Ammon's horn (tissue), 1 donor: ENCODE results near the gene SPON1.
A peak's percentile ranks its signal among the peaks of the same experiment; 100 is the strongest.

Experiments used
- DNase-seq: peaks from one replicate; pipeline ENCODE4 v3.0.0-alpha.2; 2016; ENCODE audit warnings: low spot score

The SPON1 gene

GRCh38 chr11:14186046-14186775 is 223.7 kb downstream of the SPON1 start:
- DNase-seq: peak; percentile 12

- DNase-seq: peak; percentile 56
These were observed 227.4 kb downstream of the SPON1 start for GRCh38 chr11:14189874-14190273.

GRCh38 chr11:14190992-14191778 is 228.7 kb downstream of the SPON1 start:
- DNase-seq: no peak

DNA sequence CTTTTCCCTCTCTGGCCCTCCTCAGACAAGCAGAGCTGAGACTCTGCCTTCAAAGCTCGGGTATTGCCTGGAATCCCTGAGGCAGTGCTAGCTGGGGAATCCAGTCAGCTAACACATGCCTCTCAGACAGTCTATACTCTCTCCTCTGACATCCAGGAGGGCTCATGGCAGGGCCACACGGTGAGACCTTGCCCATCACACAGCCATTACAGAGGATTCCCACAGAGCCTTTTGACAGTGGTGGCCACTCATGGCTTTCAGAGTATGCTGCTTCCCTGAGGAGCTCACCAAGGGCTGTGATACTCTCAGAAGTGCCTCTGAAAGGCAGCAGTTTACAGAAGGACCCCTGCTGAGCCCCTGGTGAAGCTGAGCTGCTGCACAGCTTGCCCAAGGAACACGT is 231.1 kb downstream of the SPON1 start:
- no peak for DNase-seq

- peak; percentile 16 for DNase-seq
These were observed 240.0 kb downstream of the SPON1 start for GRCh38 chr11:14202251-14203196.

DNA sequence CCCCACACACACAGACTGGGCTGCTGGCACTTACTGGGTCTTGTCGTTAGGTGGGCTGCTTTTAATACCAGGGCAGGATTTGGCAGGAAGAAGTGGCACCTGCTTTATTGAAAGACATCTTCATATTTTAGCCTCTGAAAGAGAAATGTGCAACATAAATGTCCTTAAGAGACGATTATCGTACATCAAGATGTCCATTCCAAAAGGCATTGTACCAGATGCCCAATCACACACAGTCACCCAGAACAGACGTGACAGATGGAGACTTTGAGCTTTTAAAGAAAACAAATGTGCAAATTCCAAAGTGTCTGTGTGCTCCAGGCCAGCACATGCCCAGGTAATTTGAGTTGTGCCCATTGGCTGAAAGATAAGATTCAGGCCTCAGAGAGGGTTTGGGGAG is 240.8 kb downstream of the SPON1 start:
- DNase-seq: no peak

GRCh38 chr11:14212986-14213385 is 250.5 kb downstream of the SPON1 start:
- peak; percentile 33 for DNase-seq

DNA sequence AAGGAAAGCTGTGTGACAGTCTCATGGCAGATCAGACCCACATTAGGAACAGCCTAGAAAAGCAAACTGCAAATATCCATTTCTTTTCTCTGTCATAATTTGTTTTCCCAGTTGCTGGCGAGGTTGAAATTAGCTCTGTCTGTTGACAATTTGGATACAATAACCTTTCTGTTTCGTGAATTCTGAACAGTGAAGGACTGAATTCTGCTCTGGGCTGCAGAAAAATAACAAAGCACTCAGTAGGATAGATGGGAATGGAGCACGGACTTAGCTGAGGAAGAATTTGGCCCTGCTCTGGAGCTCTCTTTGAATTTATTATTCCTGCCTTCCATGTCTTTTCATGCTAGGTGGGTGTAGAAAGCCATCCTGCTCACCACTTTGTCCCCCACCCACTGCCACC is 256.2 kb downstream of the SPON1 start:
- DNase-seq: no peak

DNA sequence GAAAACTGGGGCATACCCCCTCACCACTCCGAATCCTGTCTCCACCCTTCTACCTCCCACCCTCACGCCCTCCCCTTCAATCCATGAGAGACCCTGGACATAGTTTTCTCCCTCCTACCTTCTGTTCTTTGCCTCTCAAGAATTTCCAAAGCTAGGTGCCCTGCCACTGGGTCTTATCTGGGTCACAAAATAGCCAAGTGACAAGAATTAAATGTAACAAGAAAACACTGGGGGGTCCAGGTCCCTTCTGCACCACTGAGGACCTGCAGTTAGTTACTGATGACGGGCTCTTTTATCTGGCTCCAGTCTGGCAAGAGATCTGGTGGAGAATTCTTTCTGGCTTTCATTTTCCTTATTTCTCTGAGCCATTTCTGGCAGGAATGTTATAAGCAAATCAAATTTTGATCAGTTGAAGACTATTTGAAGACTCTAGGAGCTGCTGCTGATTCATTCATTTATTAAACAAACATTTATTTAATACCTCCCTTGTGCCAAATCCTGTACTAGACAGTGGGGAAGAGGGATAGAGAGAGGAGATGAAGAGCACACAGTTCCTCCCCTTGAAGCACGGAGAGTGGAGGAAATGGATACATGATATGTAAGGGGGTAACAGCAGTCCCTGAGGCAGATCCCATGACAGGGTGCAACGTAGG is 261.2 kb downstream of the SPON1 start:
- DNase-seq: no peak

GRCh38 chr11:14224395-14224794 is 261.9 kb downstream of the SPON1 start:
- no peak for DNase-seq

DNA sequence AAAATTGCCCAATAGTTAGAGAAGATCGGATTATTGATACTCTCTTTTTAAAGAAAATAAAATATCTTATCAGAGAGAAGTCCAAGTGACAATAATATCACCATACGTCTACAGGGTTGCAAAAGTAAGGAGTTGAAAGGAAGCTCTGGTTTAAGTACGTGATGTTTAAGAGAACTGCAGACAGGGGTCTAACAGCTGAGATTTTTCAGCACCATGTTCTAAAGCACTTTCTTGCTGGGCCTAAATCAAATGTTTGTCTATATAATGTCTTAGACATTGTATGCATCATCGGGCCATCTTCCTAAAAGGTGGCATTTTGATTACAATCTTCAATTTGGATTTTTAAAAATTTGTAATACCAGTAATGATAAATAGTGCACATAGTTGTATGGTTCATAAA is 263.1 kb downstream of the SPON1 start:
- no peak for DNase-seq

DNA sequence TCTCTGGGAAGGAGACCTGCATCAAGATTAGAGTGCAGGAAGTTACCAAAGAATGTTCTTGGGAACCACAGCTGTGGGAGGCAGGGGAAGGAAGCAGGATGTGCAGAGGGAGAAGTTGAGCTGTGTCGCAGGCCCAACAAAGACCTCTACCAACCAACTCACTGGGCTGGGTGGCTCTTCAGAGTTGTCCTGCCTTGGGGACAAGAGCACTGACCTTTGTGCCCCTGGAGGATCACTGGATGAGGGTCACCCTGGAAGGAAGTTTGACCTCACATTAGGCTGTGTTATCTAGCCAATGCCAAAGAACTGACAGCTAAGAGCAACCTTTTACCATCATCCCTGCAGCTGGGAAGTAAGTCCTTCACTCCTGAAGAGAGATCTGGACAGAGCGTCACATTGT is 265.8 kb downstream of the SPON1 start:
- no peak for DNase-seq

- no peak for DNase-seq
These were observed 266.9 kb downstream of the SPON1 start for GRCh38 chr11:14229472-14229871.

GRCh38 chr11:14230407-14230806 is 267.9 kb downstream of the SPON1 start:
- no peak for DNase-seq

- DNase-seq: no peak
These were observed 270.1 kb downstream of the SPON1 start for GRCh38 chr11:14232652-14233051.

GRCh38 chr11:14234446-14234845 is 271.9 kb downstream of the SPON1 start:
- no peak for DNase-seq

DNA sequence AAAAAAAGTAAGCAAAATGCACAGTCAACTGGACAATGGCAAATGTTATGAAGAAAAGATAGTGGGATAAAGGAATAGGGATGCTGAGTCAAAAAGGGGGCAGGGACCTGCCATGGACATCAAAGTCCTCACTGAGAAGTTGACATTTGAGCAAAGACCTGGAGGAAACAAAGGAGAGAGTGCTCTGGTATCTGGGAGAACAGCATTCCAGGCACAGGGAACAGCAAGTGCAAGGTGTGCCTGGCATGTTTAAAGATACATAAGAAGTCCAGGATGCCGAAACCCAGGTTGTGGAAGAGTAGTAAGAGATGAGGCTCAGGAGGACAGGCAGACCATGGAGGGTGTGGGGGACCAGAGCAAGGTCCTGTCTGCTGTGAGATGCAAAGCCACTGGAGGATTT is 273.2 kb downstream of the SPON1 start:
- no peak for DNase-seq

- DNase-seq: peak; percentile 75
These were observed 275.0 kb downstream of the SPON1 start for GRCh38 chr11:14237444-14237961.

DNA sequence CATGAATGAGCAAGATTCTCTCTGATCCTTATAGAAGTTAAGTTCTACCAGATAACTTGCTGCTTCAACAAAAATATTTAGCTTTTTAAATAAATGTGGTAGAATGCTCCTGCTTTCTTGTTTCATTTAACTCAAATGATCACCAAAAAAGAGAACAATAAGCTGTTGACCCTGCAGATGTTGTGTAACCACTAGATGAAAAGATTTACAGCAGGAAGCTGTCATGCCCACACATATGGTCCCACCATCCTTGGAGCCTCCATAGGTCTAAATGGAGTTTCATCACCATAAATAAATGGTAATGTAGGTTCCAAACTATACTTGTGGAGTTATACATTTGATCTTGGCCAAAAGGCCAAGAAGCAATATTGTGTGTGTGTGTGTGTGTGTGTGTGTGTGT is 277.7 kb downstream of the SPON1 start:
- no peak for DNase-seq

DNA sequence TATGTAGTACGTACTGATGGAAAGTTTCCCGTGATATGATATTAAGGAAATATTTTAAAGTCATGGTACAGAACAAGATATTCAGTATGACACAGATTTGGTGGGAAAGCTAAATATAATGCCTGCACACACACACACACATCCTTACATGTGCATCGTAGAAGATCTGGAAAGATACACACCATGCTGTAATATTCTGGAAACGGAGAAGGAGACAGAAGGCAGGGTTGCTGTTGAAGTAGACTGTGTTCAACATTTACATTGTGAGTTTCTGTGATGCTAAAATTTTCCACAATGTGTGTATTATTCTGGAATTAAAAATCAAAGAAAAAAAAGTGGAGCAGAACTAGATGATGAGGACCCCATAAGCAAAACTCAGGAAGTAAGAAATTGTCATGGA is 278.4 kb downstream of the SPON1 start:
- DNase-seq: no peak

DNA sequence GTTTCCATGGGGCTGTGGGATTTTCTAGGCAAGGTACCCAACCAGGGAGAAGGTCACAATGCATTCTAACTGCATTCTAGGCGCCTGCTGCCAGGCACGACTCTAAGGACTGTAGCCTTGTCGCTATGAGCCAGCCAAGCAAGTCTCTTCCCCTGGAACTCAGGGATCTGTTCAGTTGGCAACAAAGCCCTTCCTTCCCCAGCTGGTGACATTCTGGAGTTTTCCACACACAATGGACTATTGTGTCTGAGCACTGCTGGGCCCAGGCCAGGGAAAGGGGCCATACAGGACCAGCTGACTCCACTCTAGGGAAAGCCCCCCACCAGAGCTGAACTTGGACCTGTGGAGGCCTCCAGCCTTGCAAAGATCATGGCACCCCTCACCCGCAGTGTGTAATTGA is 279.7 kb downstream of the SPON1 start:
- DNase-seq: peak; percentile 75

DNA sequence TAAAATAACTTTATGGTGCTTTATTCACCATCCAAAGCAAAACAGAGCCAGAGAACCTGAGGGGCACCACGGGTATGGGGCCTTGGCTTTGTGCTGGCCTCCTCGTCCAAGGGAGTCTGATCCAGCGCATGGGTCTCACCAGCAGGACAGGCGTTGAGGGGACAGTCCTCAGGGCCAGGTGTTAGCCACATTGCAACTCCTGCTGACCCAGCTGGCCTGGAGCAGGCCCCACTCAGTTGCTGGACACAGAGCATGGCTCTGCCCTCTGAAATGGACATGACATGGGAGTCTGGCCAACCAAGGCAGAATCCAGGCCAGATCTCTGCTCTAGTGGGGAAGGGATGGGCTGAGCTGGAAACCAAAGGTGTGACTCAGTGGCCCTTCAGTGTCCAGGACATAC is 280.2 kb downstream of the SPON1 start:
- DNase-seq: no peak
